Gastroesophageal sphincter (tissue), 4 donors: ENCODE measurements around the gene SLC48A1. TPM values are rescaled to one million over a fixed set of nuclear protein-coding genes. Genes with fewer than 3 reads are reported as not detected.

ENCODE experiments used
- ATAC-seq: fragments of 150-250 bp; one replicate; pipeline ENCODE4 v1.9.1; 2016; ENCODE audit warnings: mild to moderate bottlenecking, moderate library complexity
- H3K27ac ChIP-seq, 4 donors: fragments of 200-600 bp; sonication (generic) in 3 of 4; 1 replicate in 3 of 4; 2 replicates in 1 of 4; pipeline ENCODE4 v1.5.1; 2016 to 2019
- H3K27me3 ChIP-seq: fragments of 200-600 bp; sonication (generic); one replicate; pipeline ENCODE4 v1.5.1; 2019
- H3K36me3 ChIP-seq, 2 donors: fragments of 200-600 bp; sonication (generic); one replicate each; pipeline ENCODE4 v1.5.1; 2019; ENCODE audit warnings: control low read depth in 1 of 2
- H3K4me1 ChIP-seq, 3 donors: fragments of 200-600 bp; sonication (generic); 1 replicate in 2 of 3; 2 replicates in 1 of 3; pipeline ENCODE4 v1.5.1; 2016 to 2019; ENCODE audit warnings: control low read depth in 2 of 3
- H3K4me3 ChIP-seq, 2 donors: fragments of 200-600 bp; sonication (generic); one replicate each; pipeline ENCODE4 v1.5.1; 2019; ENCODE audit warnings: mild to moderate bottlenecking in 1 of 2, moderate library complexity in 1 of 2
- H3K9me3 ChIP-seq, 3 donors: fragments of 200-600 bp; sonication (generic); one replicate each; pipeline ENCODE4 v1.5.1; 2017 to 2019; ENCODE audit warnings: control low read depth in 2 of 3
- EP300 ChIP-seq: sonication (generic); formaldehyde crosslinking; IDR thresholded peaks from one replicate; pipeline ENCODE4 v1.6.1; 2017; ENCODE audit warnings: antibody characterized with exemption, mild to moderate bottlenecking
- POLR2A ChIP-seq, 2 donors: fragments of 450-650 bp; IDR thresholded peaks; one replicate each; pipeline ENCODE4 v1.6.1; 2017; ENCODE audit warnings: antibody characterized with exemption in 2 of 2, mild to moderate bottlenecking in 2 of 2, moderate library complexity in 1 of 2
- POLR2AphosphoS5 ChIP-seq: sonication (generic); formaldehyde crosslinking; IDR thresholded peaks from one replicate; pipeline ENCODE4 v1.6.1; 2017; ENCODE audit warnings: antibody characterized with exemption
- WGBS, 2 donors: methylation state at CpG; one replicate each; pipeline ENCODE4 v1.1.5; 2018; ENCODE audit warnings: low coverage in 1 of 2; 5-methylcytosine and 5-hydroxymethylcytosine counted together
- total RNA-seq, 4 donors: library from RNA; depleted of rRNA; stranded (reverse); fragments of >200 nt; gene quantifications; one replicate each; pipeline ENCODE4 v1.1.0, GENCODE V29; 2016
- TF ChIP-seq, protein P1 (sequence below), 4 experiments: fragments of 200-600 bp in 2 of 4; fragments of 450-650 bp in 2 of 4; sonication (generic) in 1 of 4; IDR thresholded peaks; one replicate each; pipeline ENCODE4 v1.5.1; 2017 to 2019; ENCODE audit warnings: antibody characterized with exemption in 4 of 4, mild to moderate bottlenecking in 2 of 4, moderate library complexity in 2 of 4

The SLC48A1 gene
- total RNA-seq, 4 donors from 2014 or later, result 40.7 to 66.8 (median 53.3) TPM

DNA sequence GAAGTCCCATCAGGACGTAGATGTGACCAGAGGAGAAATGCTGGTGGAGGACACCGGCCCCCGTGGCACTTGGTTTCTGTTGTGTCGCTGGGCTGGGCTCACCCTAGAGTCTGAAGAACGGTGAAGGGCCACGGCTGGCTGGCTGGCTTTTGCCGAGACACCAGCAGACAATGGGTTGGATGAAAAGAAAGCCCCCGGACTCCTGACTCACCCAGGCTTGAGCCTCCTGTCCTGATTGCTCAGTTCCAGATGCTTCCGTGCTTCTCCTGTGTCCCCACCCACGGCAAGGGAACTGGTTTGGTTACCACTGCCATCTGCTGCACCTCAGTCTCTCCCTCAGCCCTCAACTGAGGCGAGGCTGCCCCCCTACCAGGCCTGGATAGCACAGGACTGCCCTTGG lies 37.4 kb upstream of the SLC48A1 start:
- no peak for TF ChIP-seq POLR2AphosphoS5
- TF ChIP-seq POLR2A (IDR thresholded peaks at IDR 0.05), result no peak
- TF ChIP-seq, protein P1, sequence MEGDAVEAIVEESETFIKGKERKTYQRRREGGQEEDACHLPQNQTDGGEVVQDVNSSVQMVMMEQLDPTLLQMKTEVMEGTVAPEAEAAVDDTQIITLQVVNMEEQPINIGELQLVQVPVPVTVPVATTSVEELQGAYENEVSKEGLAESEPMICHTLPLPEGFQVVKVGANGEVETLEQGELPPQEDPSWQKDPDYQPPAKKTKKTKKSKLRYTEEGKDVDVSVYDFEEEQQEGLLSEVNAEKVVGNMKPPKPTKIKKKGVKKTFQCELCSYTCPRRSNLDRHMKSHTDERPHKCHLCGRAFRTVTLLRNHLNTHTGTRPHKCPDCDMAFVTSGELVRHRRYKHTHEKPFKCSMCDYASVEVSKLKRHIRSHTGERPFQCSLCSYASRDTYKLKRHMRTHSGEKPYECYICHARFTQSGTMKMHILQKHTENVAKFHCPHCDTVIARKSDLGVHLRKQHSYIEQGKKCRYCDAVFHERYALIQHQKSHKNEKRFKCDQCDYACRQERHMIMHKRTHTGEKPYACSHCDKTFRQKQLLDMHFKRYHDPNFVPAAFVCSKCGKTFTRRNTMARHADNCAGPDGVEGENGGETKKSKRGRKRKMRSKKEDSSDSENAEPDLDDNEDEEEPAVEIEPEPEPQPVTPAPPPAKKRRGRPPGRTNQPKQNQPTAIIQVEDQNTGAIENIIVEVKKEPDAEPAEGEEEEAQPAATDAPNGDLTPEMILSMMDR (IDR thresholded peaks at IDR 0.05), result no peak
- no peak for TF ChIP-seq EP300
- WGBS, 2 donors, result 93% methylated on average over 5 of the region's 11 CpGs; no CpG with 5 or more reads in 1 of the 2 donors
- no peak for ATAC-seq
- Histone ChIP-seq H3K36me3 (no peaks in the 10 kb centered on the region), H3K27me3 (no peaks in the 10 kb centered on the region), H3K4me3 (no peak overlapping the region), H3K27ac (peak overlapping the region; percentile 74 to 87 (median 82)), H3K9me3 (no peaks in the 10 kb centered on the region), H3K4me1 (peaks cover 13 to 68% (median 40%) of the 10 kb centered on the region in 3 donors)

- Histone ChIP-seq H3K9me3 (no peaks in the 10 kb centered on the region), H3K4me1 (peaks cover 13 to 74% (median 43%) of the 10 kb centered on the region in 3 donors), H3K36me3 (no peaks in the 10 kb centered on the region), H3K27ac (peak overlapping the region; percentile 74 to 87 (median 82)), H3K27me3 (no peaks in the 10 kb centered on the region), H3K4me3 (no peak overlapping the region)
- TF ChIP-seq POLR2AphosphoS5 (no peak), EP300 (no peak), POLR2A (IDR thresholded peaks at IDR 0.05) (no peak)
- TF ChIP-seq, protein P1 (IDR thresholded peaks at IDR 0.05), result no peak
- WGBS, 2 donors, result no CpG with 5 or more reads among the region's 4 CpGs
- ATAC-seq, result no peak
These were observed 36.8 kb upstream of the SLC48A1 start for GRCh38 chr12:47736216-47736615.

- Histone ChIP-seq H3K27ac (peak overlapping the region; percentile 74 to 87 (median 82)), H3K4me3 (peak overlapping the region in 1 of 2 donors; percentile 17), H3K27me3 (no peaks in the 10 kb centered on the region), H3K36me3 (no peaks in the 10 kb centered on the region), H3K4me1 (peaks cover 13 to 82% (median 52%) of the 10 kb centered on the region in 3 donors), H3K9me3 (no peaks in the 10 kb centered on the region)
- 0% methylated on average over 6 of the region's 19 CpGs; no CpG with 5 or more reads in 1 of the 2 donors for WGBS, 2 donors
- peak; percentile 82 for ATAC-seq
- TF ChIP-seq POLR2AphosphoS5 (peak; percentile 77), POLR2A (IDR thresholded peaks at IDR 0.05) (no peak), EP300 (no peak)
- TF ChIP-seq, protein P1 (IDR thresholded peaks at IDR 0.05), result peak in 1 of 4 experiments; percentile 36
These were observed 36.0 kb upstream of the SLC48A1 start for GRCh38 chr12:47736877-47737676.

- H3K9me3 ChIP-seq, result no peaks in the 10 kb centered on the region
- peaks cover 13 to 82% (median 52%) of the 10 kb centered on the region in 3 donors for H3K4me1 ChIP-seq
- no peak overlapping the region for H3K4me3 ChIP-seq
- no peaks in the 10 kb centered on the region for H3K27me3 ChIP-seq
- WGBS, 2 donors, result 79 to 81% methylated on average over 2 to 5 of the region's 17 CpGs
- H3K27ac ChIP-seq, result peak overlapping the region; percentile 22 to 87 (median 82)
- TF ChIP-seq, protein P1 (IDR thresholded peaks at IDR 0.05), result no peak
- no peak for TF ChIP-seq POLR2AphosphoS5
- no peak for TF ChIP-seq EP300
- no peak for TF ChIP-seq POLR2A (IDR thresholded peaks at IDR 0.05)
- H3K36me3 ChIP-seq, result no peaks in the 10 kb centered on the region
- ATAC-seq, result no peak
These were observed 35.0 kb upstream of the SLC48A1 start for GRCh38 chr12:47737936-47738594.
